A549 (cell line): ENCODE results near the gene FUT3.

Experiments
- CBX8 ChIP-seq: fragments of 200-600 bp; sonication (generic); IDR thresholded peaks from 2 replicates; pipeline ENCODE4 v1.6.1; 2016
- CTCF ChIP-seq: fragments of >200 bp; sonication (Bioruptor Twin); formaldehyde crosslinking; IDR thresholded peaks from 3 replicates; pipeline ENCODE4 v1.5.1; 2016
- JUNB ChIP-seq: fragments of >200 bp; sonication (Bioruptor Twin); formaldehyde crosslinking; IDR thresholded peaks from 2 replicates; pipeline ENCODE4 v1.6.1; 2016
- POLR2A ChIP-seq: IDR thresholded peaks from 2 replicates; pipeline ENCODE4 v1.6.1; 2012; ENCODE audit warnings: mild to moderate bottlenecking, low read length
- RNF2 ChIP-seq: fragments of 200-600 bp; sonication (generic); IDR thresholded peaks from 2 replicates; pipeline ENCODE4 v1.6.1; 2016; ENCODE audit warnings: low read depth, mild to moderate bottlenecking, antibody characterized with exemption, moderate library complexity, borderline replicate concordance
- ZFP36 ChIP-seq: fragments of 450-650 bp; IDR thresholded peaks from 2 replicates; pipeline ENCODE4 v1.6.1; 2014; ENCODE audit warnings: borderline replicate concordance; ENCODE audit not compliant: partially characterized antibody

- TF ChIP-seq CTCF, result no peak
- no peak for TF ChIP-seq RNF2
- TF ChIP-seq JUNB, result no peak
- TF ChIP-seq POLR2A, result no peak
- no peak for TF ChIP-seq ZFP36
- TF ChIP-seq CBX8, result no peak
Measured at GRCh38 chr19:5808120-5808816, 43.0 kb downstream of the FUT3 start.
